Mesendoderm (in vitro differentiated cells): ENCODE results near the gene MAP3K21.

Experiments used
- DNase-seq: peaks from one replicate; pipeline ENCODE4 v3.0.0; 2013
- H2AK5ac ChIP-seq: 2 replicates; pipeline ENCODE4 v1.6.1; 2013; ENCODE audit warnings: low read length, inconsistent platforms
- H2BK120ac ChIP-seq: 2 replicates; pipeline ENCODE4 v1.6.1; 2013; ENCODE audit warnings: low read depth, mild to moderate bottlenecking, low read length, moderate library complexity, mixed read lengths
- H2BK15ac ChIP-seq: replicated peaks from 2 replicates; pipeline ENCODE4 v1.6.1; 2013; ENCODE audit warnings: low read depth, mild to moderate bottlenecking, moderate library complexity
- H2BK5ac ChIP-seq: 2 replicates; pipeline ENCODE4 v1.6.1; 2013; ENCODE audit warnings: low read length, inconsistent platforms
- H3K18ac ChIP-seq: 2 replicates; pipeline ENCODE4 v1.6.1; 2013; ENCODE audit warnings: mild to moderate bottlenecking, low read length, mixed read lengths
- H3K23ac ChIP-seq: one replicate; pipeline ENCODE4 v1.6.1; 2013; ENCODE audit warnings: low read length
- H3K27ac ChIP-seq: 2 replicates; pipeline ENCODE4 v1.5.1; 2013; ENCODE audit warnings: low read depth, mild to moderate bottlenecking, inconsistent platforms, low read length, moderate library complexity
- H3K27me3 ChIP-seq: 2 replicates; pipeline ENCODE4 v1.6.1; 2013; ENCODE audit warnings: low read length, control low read depth, mild to moderate bottlenecking, inconsistent platforms; ENCODE audit not compliant: insufficient read depth, poor library complexity
- H3K36me3 ChIP-seq: 2 replicates; pipeline ENCODE4 v1.6.1; 2013; ENCODE audit warnings: low read length, inconsistent platforms; ENCODE audit not compliant: control insufficient read depth, insufficient read depth
- H3K4ac ChIP-seq: one replicate; pipeline ENCODE4 v1.6.1; 2013; ENCODE audit warnings: low read depth, mild to moderate bottlenecking, low read length, moderate library complexity
- H3K4me1 ChIP-seq: 2 replicates; pipeline ENCODE4 v1.6.1; 2013; ENCODE audit warnings: low read depth, low read length, inconsistent platforms; ENCODE audit not compliant: control insufficient read depth
- H3K4me2 ChIP-seq: 2 replicates; pipeline ENCODE4 v1.6.1; 2013; ENCODE audit warnings: low read length
- H3K4me3 ChIP-seq: 2 replicates; pipeline ENCODE4 v1.5.1; 2013; ENCODE audit warnings: mild to moderate bottlenecking, low read length
- H3K56ac ChIP-seq: one replicate; pipeline ENCODE4 v1.6.1; 2013; ENCODE audit warnings: low read length
- H3K79me1 ChIP-seq: 2 replicates; pipeline ENCODE4 v1.6.1; 2013; ENCODE audit warnings: low read length, inconsistent platforms
- H3K79me2 ChIP-seq: 2 replicates; pipeline ENCODE4 v1.6.1; 2013; ENCODE audit warnings: mild to moderate bottlenecking, low read length; ENCODE audit not compliant: control insufficient read depth, insufficient read depth
- H3K9ac ChIP-seq: 2 replicates; pipeline ENCODE4 v1.6.1; 2013; ENCODE audit warnings: low read length, inconsistent platforms
- H4K5ac ChIP-seq: one replicate; pipeline ENCODE4 v1.6.1; 2013; ENCODE audit warnings: low read length
- H4K8ac ChIP-seq: one replicate; pipeline ENCODE4 v1.6.1; 2013; ENCODE audit warnings: low read depth, mild to moderate bottlenecking, control low read depth, low read length, moderate library complexity
- WGBS: extraction: QIAGEN DNeasy Blood & Tissue Kit; methylation state at CpG from one replicate; pipeline ENCODE4 v1.1.7; 2013; ENCODE audit warnings: low lambda C conversion rate, missing lambda C conversion rate; ENCODE audit not compliant: insufficient coverage; ENCODE audit errors: extremely low coverage; 5-methylcytosine and 5-hydroxymethylcytosine counted together

The MAP3K21 gene

GRCh38 chr1:233326811-233327650 is 493 bp upstream of the MAP3K21 start:
- Histone ChIP-seq H4K5ac (no peak overlapping the region), H3K4ac (no peak overlapping the region), H3K23ac (no peak overlapping the region), H2BK5ac (no peak overlapping the region), H4K8ac (no peak overlapping the region), H3K18ac (no peak overlapping the region), H3K4me3 (peak overlapping the region; percentile 20), H3K79me1 (peaks cover 3% of the 10 kb centered on the region), H3K4me1 (no peaks in the 10 kb centered on the region), H2AK5ac (no peak overlapping the region), H3K56ac (peak overlapping the region; percentile 37), H3K79me2 (peaks cover 2% of the 10 kb centered on the region), H3K4me2 (peak overlapping the region; percentile 65), H3K27ac (no peak overlapping the region), H2BK120ac (no peak overlapping the region), H3K36me3 (no peaks in the 10 kb centered on the region), H3K9ac (no peak overlapping the region), H2BK15ac (no peak overlapping the region), H3K27me3 (no peaks in the 10 kb centered on the region)
- peak; percentile 97 for DNase-seq
- no CpG with 5 or more reads among the region's 49 CpGs for WGBS

- DNase-seq, result peak; percentile 60
- no peaks in the 10 kb centered on the region for H3K27me3 ChIP-seq
These were observed 808 bp downstream of the MAP3K21 start for GRCh38 chr1:233328142-233328921.

GRCh38 chr1:233331676-233332519 is 4.4 kb downstream of the MAP3K21 start:
- peaks cover 3% of the 10 kb centered on the region for H3K79me1 ChIP-seq

More at GRCh38 chr1:233328142-233328921, 808 bp downstream of the MAP3K21 start:
- H3K56ac ChIP-seq, result peak overlapping the region; percentile 94
- no peak overlapping the region for H3K4ac ChIP-seq
- no peak overlapping the region for H3K18ac ChIP-seq
- H3K79me1 ChIP-seq, result peaks cover 3% of the 10 kb centered on the region
- no peak overlapping the region for H2BK120ac ChIP-seq
- peaks cover 3% of the 10 kb centered on the region for H3K79me2 ChIP-seq
- H2AK5ac ChIP-seq, result no peak overlapping the region
- H3K4me2 ChIP-seq, result peak overlapping the region; percentile 73
- no peaks in the 10 kb centered on the region for H3K36me3 ChIP-seq
- H3K4me3 ChIP-seq, result peak overlapping the region; percentile 47
- H2BK15ac ChIP-seq, result no peak overlapping the region
- peak overlapping the region; percentile 80 for H3K23ac ChIP-seq
- H4K8ac ChIP-seq, result no peak overlapping the region
- H2BK5ac ChIP-seq, result no peak overlapping the region
- no peaks in the 10 kb centered on the region for H3K4me1 ChIP-seq
- no peak overlapping the region for H3K27ac ChIP-seq
- no CpG with 5 or more reads among the region's 96 CpGs for WGBS
- H3K9ac ChIP-seq, result peak overlapping the region; percentile 81
- no peak overlapping the region for H4K5ac ChIP-seq

GRCh38 chr1:233333086-233333485 is 5.6 kb downstream of the MAP3K21 start:
- H3K4ac ChIP-seq, result no peak overlapping the region
- no peak for DNase-seq

More at GRCh38 chr1:233331676-233332519, 4.4 kb downstream of the MAP3K21 start:
- DNase-seq, result no peak
- H2AK5ac ChIP-seq, result no peak overlapping the region
- no peak overlapping the region for H4K5ac ChIP-seq
- no peak overlapping the region for H4K8ac ChIP-seq
- no peak overlapping the region for H2BK120ac ChIP-seq
- no peak overlapping the region for H2BK5ac ChIP-seq
- WGBS, result no CpG with 5 or more reads among the region's 8 CpGs
- no peak overlapping the region for H3K56ac ChIP-seq
- H3K4ac ChIP-seq, result no peak overlapping the region
- H3K27ac ChIP-seq, result no peak overlapping the region
- H3K4me3 ChIP-seq, result no peak overlapping the region
- H3K23ac ChIP-seq, result no peak overlapping the region
- H3K4me1 ChIP-seq, result no peaks in the 10 kb centered on the region
- H3K18ac ChIP-seq, result no peak overlapping the region
- no peak overlapping the region for H3K4me2 ChIP-seq
- H3K36me3 ChIP-seq, result no peaks in the 10 kb centered on the region
- no peak overlapping the region for H3K9ac ChIP-seq
- peaks cover 3% of the 10 kb centered on the region for H3K79me2 ChIP-seq
- H3K27me3 ChIP-seq, result no peaks in the 10 kb centered on the region
- no peak overlapping the region for H2BK15ac ChIP-seq

GRCh38 chr1:233334092-233334491 is 6.6 kb downstream of the MAP3K21 start:
- Histone ChIP-seq H3K4me1 (no peaks in the 10 kb centered on the region), H3K9ac (no peak overlapping the region)

More at GRCh38 chr1:233333086-233333485, 5.6 kb downstream of the MAP3K21 start:
- no peak overlapping the region for H3K27ac ChIP-seq
- H4K5ac ChIP-seq, result no peak overlapping the region
- H2AK5ac ChIP-seq, result no peak overlapping the region
- H3K36me3 ChIP-seq, result no peaks in the 10 kb centered on the region
- H3K4me3 ChIP-seq, result no peak overlapping the region
- no peak overlapping the region for H3K56ac ChIP-seq
- H3K79me2 ChIP-seq, result peaks cover 3% of the 10 kb centered on the region
- no peaks in the 10 kb centered on the region for H3K27me3 ChIP-seq
- no peak overlapping the region for H2BK120ac ChIP-seq
- H3K18ac ChIP-seq, result no peak overlapping the region
- H3K79me1 ChIP-seq, result peaks cover 3% of the 10 kb centered on the region
- H3K9ac ChIP-seq, result no peak overlapping the region
- no peak overlapping the region for H4K8ac ChIP-seq
- WGBS, result no CpG with 5 or more reads among the region's 1 CpG
- H2BK5ac ChIP-seq, result no peak overlapping the region
- H3K4me1 ChIP-seq, result no peaks in the 10 kb centered on the region
- H3K23ac ChIP-seq, result no peak overlapping the region
- H3K4me2 ChIP-seq, result no peak overlapping the region
- H2BK15ac ChIP-seq, result no peak overlapping the region

More at GRCh38 chr1:233334092-233334491, 6.6 kb downstream of the MAP3K21 start:
- Histone ChIP-seq H3K79me1 (peaks cover 3% of the 10 kb centered on the region), H3K4me3 (no peak overlapping the region), H2BK120ac (no peak overlapping the region), H3K79me2 (peaks cover 3% of the 10 kb centered on the region), H3K36me3 (no peaks in the 10 kb centered on the region), H3K23ac (no peak overlapping the region), H2BK5ac (no peak overlapping the region), H3K4ac (no peak overlapping the region), H3K27me3 (no peaks in the 10 kb centered on the region), H4K5ac (no peak overlapping the region), H3K27ac (no peak overlapping the region), H3K18ac (no peak overlapping the region), H3K4me2 (no peak overlapping the region), H3K56ac (no peak overlapping the region), H4K8ac (no peak overlapping the region), H2AK5ac (no peak overlapping the region), H2BK15ac (no peak overlapping the region)
- WGBS, result no CpG with 5 or more reads among the region's 7 CpGs
- DNase-seq, result no peak
